Measurements from ENCODE around the gene KCNQ1. TPM values are rescaled to one million over a fixed set of nuclear protein-coding genes. Genes with fewer than 3 reads are reported as not detected.

Gene KCNQ1
- total RNA-seq, 1 donor from 2014 or later, result 8.5 TPM

DNA sequence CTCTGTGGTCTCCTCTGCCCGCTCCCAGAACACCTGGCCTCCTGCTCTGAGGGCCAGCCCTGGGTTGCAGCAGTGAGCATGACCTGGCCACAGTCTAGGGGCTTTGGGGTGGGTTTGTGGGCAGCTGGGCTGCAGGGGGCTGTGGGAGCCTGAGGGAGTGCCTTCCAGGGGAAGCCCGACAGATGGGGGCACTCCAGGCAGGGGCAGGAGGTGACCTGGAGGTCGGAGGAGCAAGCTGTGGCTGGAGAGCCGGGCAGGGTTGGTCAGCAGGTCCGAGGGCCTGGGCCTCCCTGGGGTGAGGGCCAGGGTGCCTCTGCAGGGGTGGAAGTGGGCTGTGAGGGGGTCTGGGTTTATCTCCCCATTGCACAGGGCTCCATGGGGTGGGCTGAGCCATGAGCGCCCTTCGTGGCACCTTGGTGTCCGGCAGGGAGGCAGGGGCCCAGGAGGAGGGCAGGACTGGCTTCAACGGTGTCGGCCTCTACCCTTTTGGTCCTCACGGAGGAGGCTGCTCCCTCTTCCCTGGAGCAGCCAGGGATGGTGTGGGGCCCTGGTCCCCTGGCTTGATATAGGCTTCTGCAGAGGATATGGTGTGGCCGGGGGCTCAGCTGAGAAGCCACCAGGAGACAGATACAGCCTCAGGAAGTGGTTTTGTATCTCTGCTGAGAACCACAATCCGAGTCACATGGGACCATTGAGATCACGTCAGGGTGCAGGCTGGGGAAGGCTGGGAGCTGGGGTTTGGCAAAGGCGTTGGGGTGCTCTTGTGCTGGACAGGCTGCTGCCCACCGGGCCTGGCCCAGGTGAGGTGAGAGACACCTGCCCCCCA is 22.3 kb downstream of the KCNQ1 start:
- H3K4me3 Mint-ChIP-seq, result no peak overlapping the region
- no peak for DNase-seq (ENCODE audit: low spot score in 2 of 2, unreplicated experiment in 2 of 2)
- H3K36me3 Mint-ChIP-seq, result no peaks in the 10 kb centered on the region
- H3K27me3 Mint-ChIP-seq (ENCODE audit: low read depth), result peaks cover 42% of the 10 kb centered on the region
- H3K4me1 Mint-ChIP-seq, result no peaks in the 10 kb centered on the region
- H3K27ac Mint-ChIP-seq, result no peak overlapping the region
- no peaks in the 10 kb centered on the region for H3K9me3 Mint-ChIP-seq
- TF ChIP-seq, protein P1, sequence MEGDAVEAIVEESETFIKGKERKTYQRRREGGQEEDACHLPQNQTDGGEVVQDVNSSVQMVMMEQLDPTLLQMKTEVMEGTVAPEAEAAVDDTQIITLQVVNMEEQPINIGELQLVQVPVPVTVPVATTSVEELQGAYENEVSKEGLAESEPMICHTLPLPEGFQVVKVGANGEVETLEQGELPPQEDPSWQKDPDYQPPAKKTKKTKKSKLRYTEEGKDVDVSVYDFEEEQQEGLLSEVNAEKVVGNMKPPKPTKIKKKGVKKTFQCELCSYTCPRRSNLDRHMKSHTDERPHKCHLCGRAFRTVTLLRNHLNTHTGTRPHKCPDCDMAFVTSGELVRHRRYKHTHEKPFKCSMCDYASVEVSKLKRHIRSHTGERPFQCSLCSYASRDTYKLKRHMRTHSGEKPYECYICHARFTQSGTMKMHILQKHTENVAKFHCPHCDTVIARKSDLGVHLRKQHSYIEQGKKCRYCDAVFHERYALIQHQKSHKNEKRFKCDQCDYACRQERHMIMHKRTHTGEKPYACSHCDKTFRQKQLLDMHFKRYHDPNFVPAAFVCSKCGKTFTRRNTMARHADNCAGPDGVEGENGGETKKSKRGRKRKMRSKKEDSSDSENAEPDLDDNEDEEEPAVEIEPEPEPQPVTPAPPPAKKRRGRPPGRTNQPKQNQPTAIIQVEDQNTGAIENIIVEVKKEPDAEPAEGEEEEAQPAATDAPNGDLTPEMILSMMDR (IDR thresholded peaks at IDR 0.05; ENCODE audit: unreplicated experiment), result no peak

DNA sequence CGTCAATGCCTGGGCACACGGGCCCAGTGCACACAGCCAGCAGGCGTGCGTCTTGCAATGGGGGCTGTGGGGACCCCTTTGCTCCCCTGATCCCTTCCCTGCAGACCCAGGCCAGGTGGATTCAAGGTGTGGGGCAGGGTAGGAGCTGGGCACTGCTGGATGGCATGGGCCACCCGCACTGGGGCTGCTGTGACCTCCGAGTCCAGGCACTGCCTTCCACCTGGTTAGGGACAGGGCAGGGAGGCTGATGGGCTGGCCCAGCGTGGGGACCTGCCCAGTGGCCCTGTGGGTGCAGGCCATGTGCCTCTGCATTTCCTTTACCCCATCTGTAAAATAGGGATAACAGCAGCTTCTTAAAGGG is 22.9 kb downstream of the KCNQ1 start:
- Mint-ChIP-seq H3K9me3 (no peaks in the 10 kb centered on the region), H3K4me1 (no peaks in the 10 kb centered on the region), H3K4me3 (no peak overlapping the region), H3K27ac (no peak overlapping the region), H3K36me3 (no peaks in the 10 kb centered on the region), H3K27me3 (ENCODE audit: low read depth) (peaks cover 42% of the 10 kb centered on the region)
- no peak for DNase-seq (ENCODE audit: low spot score in 2 of 2, unreplicated experiment in 2 of 2)
- TF ChIP-seq, protein P1 (IDR thresholded peaks at IDR 0.05; ENCODE audit: unreplicated experiment), result no peak

GRCh38 chr11:2468363-2469235 is 23.8 kb downstream of the KCNQ1 start:
- Mint-ChIP-seq H3K4me1 (no peaks in the 10 kb centered on the region), H3K36me3 (no peaks in the 10 kb centered on the region), H3K27ac (no peak overlapping the region), H3K4me3 (no peak overlapping the region), H3K27me3 (ENCODE audit: low read depth) (peaks cover 42% of the 10 kb centered on the region), H3K9me3 (no peaks in the 10 kb centered on the region)
- no peak for DNase-seq (ENCODE audit: low spot score in 2 of 2, unreplicated experiment in 2 of 2)
- TF ChIP-seq, protein P1 (IDR thresholded peaks at IDR 0.05; ENCODE audit: unreplicated experiment), result no peak

- TF ChIP-seq, protein P1 (IDR thresholded peaks at IDR 0.05; ENCODE audit: unreplicated experiment), result no peak
- Mint-ChIP-seq H3K4me3 (no peak overlapping the region), H3K27me3 (ENCODE audit: low read depth) (peaks cover 48% of the 10 kb centered on the region), H3K36me3 (no peaks in the 10 kb centered on the region), H3K27ac (no peak overlapping the region), H3K4me1 (no peaks in the 10 kb centered on the region), H3K9me3 (no peaks in the 10 kb centered on the region)
- no peak for DNase-seq (ENCODE audit: low spot score in 2 of 2, unreplicated experiment in 2 of 2)
These were observed 25.7 kb downstream of the KCNQ1 start for GRCh38 chr11:2470495-2470894.

DNA sequence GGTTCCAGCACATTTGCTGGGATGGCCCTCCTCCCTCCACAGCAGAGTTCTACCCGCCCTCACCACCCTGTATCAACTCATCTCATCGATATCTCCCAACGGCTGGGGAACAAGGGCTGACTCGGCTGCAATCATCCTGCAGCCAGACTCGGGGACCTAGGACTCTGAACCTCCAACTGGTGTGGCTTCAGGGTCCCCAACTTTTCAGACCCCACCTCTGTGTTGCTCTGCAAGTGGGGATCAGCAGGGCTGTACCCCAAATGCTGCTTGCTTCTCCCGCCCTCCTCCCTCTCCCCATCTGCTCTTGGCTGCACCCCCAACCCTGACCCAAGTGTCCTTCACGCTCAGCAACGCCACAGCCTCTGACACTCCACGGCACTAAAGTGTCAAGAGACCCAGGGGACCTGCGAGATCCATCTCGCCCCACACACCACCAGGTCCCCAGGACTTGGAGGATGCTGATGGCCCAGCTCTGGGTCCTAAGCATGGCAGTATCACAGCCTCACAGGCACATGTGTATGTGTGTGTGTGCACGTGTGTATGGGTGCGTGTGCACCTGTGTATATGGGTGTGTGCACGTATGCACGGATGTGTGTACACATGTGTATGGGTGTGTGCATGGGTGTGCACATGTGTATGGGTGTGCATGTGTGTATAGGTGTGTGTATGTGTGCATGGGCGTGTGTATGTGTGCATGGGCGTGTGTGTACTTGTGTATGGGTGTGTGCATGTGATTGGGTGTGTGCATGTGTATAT is 26.4 kb downstream of the KCNQ1 start:
- no peak for DNase-seq (ENCODE audit: low spot score in 2 of 2, unreplicated experiment in 2 of 2)
- TF ChIP-seq, protein P1 (IDR thresholded peaks at IDR 0.05; ENCODE audit: unreplicated experiment), result no peak
- Mint-ChIP-seq H3K4me1 (no peaks in the 10 kb centered on the region), H3K36me3 (no peaks in the 10 kb centered on the region), H3K4me3 (no peak overlapping the region), H3K27me3 (ENCODE audit: low read depth) (peaks cover 48% of the 10 kb centered on the region), H3K9me3 (no peaks in the 10 kb centered on the region), H3K27ac (no peak overlapping the region)
